BE2C (cell line): ENCODE data around the gene PRR5L.
"Not testable (repeated sequence)": the region's sequence is repeated elsewhere in the genome, so short reads cannot be mapped to it uniquely, and the experiment has no call there.

Experiments used
- DNase-seq: peaks from one replicate; pipeline ENCODE4 v3.0.0-alpha.2; 2020
- H3K27me3 ChIP-seq: fragments of 250-450 bp; sonication (Bioruptor Pico); 2 replicates; pipeline ENCODE4 v1.5.1; 2020; ENCODE audit warnings: mild to moderate bottlenecking
- H3K36me3 ChIP-seq: fragments of 250-450 bp; sonication (Bioruptor Pico); 2 replicates; pipeline ENCODE4 v1.5.1; 2020; ENCODE audit warnings: mild to moderate bottlenecking
- H3K4me1 ChIP-seq: fragments of 250-450 bp; sonication (Bioruptor Pico); 2 replicates; pipeline ENCODE4 v1.5.1; 2020
- H3K4me3 ChIP-seq: 2 replicates; pipeline ENCODE4 v1.5.1; 2011; ENCODE audit warnings: low read depth, low read length
- H3K9me3 ChIP-seq: fragments of 250-450 bp; sonication (Bioruptor Pico); 2 replicates; pipeline ENCODE4 v1.5.1; 2020
- TF ChIP-seq, protein P1 (sequence below): IDR thresholded peaks from 2 replicates; pipeline ENCODE4 v1.5.1; 2012; ENCODE audit warnings: mild to moderate bottlenecking, low read depth, low read length

PRR5L gene

DNA sequence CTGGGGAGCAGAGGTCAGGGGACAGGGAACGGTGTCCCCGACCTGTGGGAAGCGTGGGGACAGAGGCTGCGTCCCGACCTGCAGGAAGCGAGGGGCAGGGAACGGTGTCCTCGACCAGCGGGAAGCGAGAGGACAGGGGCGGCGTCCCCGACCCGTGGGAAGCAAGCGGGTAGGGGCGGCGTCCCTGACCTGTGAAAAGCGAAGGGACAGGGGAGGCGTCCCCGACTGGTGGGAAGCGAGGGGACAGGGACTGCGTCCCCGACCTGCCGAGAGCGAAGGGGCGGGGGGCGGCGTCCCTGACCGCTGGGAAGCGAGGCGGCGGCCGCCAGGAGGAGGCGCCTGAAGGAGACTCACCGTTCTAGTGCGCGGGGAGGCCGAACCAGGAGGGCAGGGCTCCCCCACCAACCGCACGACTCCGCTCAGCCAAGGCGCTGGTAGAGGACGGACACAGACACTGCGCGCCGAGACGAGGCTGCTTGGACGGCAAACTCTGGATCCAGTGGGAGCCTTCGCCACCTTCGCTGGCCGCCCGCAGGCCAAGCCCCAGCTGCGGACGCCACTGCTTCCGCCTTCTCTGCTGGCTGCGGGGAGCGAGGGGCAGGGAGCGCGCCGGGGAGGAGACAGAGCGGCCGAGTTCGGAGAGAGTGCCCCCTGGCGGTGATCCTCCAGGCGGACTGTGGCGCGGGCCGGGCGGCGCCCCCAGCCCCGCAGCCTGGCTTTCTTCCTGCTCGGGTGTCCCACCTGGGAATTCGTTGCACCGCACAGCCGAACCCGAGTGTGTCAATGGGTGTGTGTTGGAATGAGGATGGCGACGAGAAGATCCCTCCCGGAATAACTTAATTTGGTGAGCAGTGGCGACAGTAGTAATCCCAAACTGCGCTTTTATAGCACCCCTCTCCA lies 213.9 kb downstream of the PRR5L start, which contains the start of gene TRAF6:
TSS of gene TRAF6 (minus strand) at position 579 of the 900 bp plus-strand sequence. CDS start 8,757 bp downstream, outside the sequence.
- Histone ChIP-seq H3K9me3 (no peaks in the 10 kb centered on the region), H3K36me3 (no peaks in the 10 kb centered on the region), H3K27me3 (no peaks in the 10 kb centered on the region), H3K4me1 (no peaks in the 10 kb centered on the region), H3K4me3 (peak within 1 kb of the TSS; percentile 79)
- TF ChIP-seq, protein P1, sequence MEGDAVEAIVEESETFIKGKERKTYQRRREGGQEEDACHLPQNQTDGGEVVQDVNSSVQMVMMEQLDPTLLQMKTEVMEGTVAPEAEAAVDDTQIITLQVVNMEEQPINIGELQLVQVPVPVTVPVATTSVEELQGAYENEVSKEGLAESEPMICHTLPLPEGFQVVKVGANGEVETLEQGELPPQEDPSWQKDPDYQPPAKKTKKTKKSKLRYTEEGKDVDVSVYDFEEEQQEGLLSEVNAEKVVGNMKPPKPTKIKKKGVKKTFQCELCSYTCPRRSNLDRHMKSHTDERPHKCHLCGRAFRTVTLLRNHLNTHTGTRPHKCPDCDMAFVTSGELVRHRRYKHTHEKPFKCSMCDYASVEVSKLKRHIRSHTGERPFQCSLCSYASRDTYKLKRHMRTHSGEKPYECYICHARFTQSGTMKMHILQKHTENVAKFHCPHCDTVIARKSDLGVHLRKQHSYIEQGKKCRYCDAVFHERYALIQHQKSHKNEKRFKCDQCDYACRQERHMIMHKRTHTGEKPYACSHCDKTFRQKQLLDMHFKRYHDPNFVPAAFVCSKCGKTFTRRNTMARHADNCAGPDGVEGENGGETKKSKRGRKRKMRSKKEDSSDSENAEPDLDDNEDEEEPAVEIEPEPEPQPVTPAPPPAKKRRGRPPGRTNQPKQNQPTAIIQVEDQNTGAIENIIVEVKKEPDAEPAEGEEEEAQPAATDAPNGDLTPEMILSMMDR = peak; percentile 57
- DNase-seq = peak; percentile 86

DNA sequence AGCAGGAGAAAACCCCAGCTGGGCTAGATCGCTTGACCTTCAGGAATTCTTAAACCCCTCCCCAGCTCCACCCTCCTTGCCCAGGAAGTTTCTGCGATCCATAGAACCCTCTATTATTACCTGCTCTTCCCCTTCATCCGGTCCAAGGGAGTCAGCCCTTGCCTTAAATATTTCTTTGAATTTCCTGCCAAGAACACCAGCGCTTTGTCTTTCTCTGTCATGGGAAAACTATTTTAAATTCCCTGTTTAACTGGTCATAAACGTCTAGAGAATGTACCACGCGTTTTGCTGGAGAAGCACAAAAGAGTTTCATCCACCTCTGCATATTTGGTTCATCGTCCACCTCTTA lies 214.5 kb downstream of the PRR5L start:
- no peaks in the 10 kb centered on the region for H3K36me3 ChIP-seq
- no peak for DNase-seq
- H3K27me3 ChIP-seq = no peaks in the 10 kb centered on the region
- H3K4me3 ChIP-seq = peak overlapping the region; percentile 79
- TF ChIP-seq, protein P1 = no peak
- H3K9me3 ChIP-seq = no peaks in the 10 kb centered on the region
- H3K4me1 ChIP-seq = no peaks in the 10 kb centered on the region

DNA sequence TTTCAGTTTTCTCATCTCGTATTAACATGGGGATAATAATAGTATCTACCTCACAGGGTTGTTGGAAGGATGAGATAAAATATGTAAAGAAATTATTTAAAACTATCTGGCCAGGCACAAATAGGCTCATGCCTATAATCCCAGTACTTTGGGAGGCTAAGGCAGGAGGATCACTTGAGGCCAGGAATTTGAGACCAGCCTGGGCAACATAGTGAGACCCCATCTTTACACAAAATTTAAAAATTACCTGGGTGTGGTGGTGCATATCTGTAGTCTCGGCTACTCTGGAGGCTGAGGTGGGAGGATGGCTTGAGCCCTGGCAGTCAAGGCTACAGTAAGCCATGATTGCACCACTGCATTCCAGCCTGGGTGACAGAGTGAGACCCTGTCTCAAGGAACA lies 215.0 kb downstream of the PRR5L start:
- H3K36me3 ChIP-seq, H3K4me1 ChIP-seq, H3K9me3 ChIP-seq, H3K4me3 ChIP-seq, DNase-seq, H3K27me3 ChIP-seq: not testable (repeated sequence)

DNA sequence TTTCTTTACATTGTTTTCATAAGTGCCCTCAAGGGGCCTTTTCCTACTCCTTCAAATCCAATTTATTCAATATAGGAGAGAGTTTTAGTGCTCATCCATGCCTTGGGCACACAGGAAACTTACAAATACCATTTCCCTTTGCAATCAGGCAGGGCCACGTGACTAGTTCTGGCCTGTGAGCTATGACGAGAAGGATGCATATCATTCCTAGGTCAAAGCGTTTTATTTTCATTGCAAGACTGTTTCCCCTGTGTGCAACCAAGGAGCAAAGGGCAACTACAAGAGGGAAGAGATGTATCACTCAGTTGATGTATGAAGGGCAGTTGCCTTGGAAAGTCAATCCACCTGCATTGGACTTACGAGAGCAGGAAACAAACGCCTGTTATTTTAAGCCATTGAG lies 215.9 kb downstream of the PRR5L start:
- Histone ChIP-seq H3K36me3 (no peaks in the 10 kb centered on the region), H3K9me3 (no peaks in the 10 kb centered on the region), H3K4me3 (no peak overlapping the region), H3K4me1 (no peaks in the 10 kb centered on the region), H3K27me3 (no peaks in the 10 kb centered on the region)
- TF ChIP-seq, protein P1 = no peak
- no peak for DNase-seq

DNA sequence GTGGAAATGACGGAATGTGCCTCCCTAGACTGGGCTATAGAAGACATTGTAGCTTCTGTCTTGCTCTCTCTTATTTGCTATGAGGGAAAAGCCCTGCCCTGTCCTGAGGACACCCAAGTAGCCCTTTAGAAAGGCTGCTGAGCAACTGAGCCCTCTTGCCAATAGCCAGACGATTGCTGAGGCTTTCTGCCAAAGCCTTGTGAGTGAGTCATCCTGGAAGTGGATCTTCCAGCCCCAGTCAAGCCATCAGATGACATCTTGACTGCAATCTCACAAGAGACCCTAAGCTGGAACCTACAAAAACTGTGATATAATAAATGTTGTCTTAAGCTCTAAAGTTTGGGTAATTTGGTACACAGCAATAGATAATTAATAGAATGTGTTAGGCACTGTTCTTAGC lies 217.9 kb downstream of the PRR5L start:
- no peaks in the 10 kb centered on the region for H3K9me3 ChIP-seq
- H3K4me1 ChIP-seq = no peaks in the 10 kb centered on the region
- DNase-seq = no peak
- H3K36me3 ChIP-seq = no peaks in the 10 kb centered on the region
- H3K27me3 ChIP-seq = no peaks in the 10 kb centered on the region
- H3K4me3 ChIP-seq = no peak overlapping the region
- TF ChIP-seq, protein P1 = no peak
